Measurements from ENCODE around the gene CHI3L1.

The CHI3L1 gene

DNA sequence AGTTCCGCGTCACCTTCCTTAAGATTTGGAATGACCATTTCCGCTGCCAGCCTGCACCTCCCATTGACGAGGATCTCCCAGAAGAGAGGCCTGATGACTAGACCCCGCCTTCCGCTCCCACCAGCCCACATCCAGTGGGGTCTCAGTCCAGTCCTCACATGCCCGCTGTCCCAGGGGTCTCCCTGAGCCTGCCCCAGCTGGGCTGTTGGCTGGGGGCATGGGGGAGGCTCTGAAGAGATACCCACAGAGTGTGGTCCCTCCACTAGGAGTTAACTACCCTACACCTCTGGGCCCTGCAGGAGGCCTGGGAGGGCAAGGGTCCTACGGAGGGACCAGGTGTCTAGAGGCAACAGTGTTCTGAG, 20.7 kb downstream of the CHI3L1 start:
- H4K20me1 ChIP-seq (ENCODE audit: insufficient read depth) = no peaks in the 10 kb centered on the region
- H3K79me2 ChIP-seq (ENCODE audit: insufficient read depth, low read depth) = no peaks in the 10 kb centered on the region
- no peak overlapping the region for H2AFZ ChIP-seq (ENCODE audit: low read depth)
- H3K4me3 ChIP-seq (IDR thresholded peaks at IDR 0.05; ENCODE audit: insufficient read depth, low read depth, low read length) = no peak overlapping the region
- no peak overlapping the region for H3K27ac ChIP-seq
- no peaks in the 10 kb centered on the region for H3K36me3 ChIP-seq (ENCODE audit: insufficient read depth)
- H3K4me1 ChIP-seq (ENCODE audit: low read depth, poor library complexity, severe bottlenecking) = no peaks in the 10 kb centered on the region
- no peak overlapping the region for H3K9ac ChIP-seq
- TF ChIP-seq, protein P1, sequence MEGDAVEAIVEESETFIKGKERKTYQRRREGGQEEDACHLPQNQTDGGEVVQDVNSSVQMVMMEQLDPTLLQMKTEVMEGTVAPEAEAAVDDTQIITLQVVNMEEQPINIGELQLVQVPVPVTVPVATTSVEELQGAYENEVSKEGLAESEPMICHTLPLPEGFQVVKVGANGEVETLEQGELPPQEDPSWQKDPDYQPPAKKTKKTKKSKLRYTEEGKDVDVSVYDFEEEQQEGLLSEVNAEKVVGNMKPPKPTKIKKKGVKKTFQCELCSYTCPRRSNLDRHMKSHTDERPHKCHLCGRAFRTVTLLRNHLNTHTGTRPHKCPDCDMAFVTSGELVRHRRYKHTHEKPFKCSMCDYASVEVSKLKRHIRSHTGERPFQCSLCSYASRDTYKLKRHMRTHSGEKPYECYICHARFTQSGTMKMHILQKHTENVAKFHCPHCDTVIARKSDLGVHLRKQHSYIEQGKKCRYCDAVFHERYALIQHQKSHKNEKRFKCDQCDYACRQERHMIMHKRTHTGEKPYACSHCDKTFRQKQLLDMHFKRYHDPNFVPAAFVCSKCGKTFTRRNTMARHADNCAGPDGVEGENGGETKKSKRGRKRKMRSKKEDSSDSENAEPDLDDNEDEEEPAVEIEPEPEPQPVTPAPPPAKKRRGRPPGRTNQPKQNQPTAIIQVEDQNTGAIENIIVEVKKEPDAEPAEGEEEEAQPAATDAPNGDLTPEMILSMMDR (conservative IDR thresholded peaks at IDR 0.05; ENCODE audit: low read depth, low read length) = no peak
- H3K27me3 ChIP-seq (ENCODE audit: insufficient read depth, low read depth) = peaks cover 23% of the 10 kb centered on the region
- no peak overlapping the region for H3K4me2 ChIP-seq

DNA sequence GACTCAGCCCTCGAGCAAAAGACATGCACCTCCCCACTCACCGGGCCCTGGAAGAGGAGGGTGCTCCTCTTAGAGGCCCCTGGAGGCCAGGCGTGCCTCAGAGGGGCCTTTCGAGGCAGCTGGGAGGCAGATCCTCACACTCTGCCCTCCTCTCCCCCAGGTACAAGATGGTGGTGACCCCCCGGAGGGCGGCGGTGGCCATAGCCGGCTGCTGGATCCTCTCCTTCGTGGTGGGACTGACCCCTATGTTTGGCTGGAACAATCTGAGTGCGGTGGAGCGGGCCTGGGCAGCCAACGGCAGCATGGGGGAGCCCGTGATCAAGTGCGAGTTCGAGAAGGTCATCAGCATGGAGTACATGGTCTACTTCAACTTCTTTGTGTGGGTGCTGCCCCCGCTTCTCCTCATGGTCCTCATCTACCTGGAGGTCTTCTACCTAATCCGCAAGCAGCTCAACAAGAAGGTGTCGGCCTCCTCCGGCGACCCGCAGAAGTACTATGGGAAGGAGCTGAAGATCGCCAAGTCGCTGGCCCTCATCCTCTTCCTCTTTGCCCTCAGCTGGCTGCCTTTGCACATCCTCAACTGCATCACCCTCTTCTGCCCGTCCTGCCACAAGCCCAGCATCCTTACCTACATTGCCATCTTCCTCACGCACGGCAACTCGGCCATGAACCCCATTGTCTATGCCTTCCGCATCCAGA, 21.3 kb downstream of the CHI3L1 start:
- H2AFZ ChIP-seq (ENCODE audit: low read depth) = no peak overlapping the region
- H3K4me1 ChIP-seq (ENCODE audit: low read depth, poor library complexity, severe bottlenecking) = no peaks in the 10 kb centered on the region
- no peak overlapping the region for H3K27ac ChIP-seq
- TF ChIP-seq, protein P1 (conservative IDR thresholded peaks at IDR 0.05; ENCODE audit: low read depth, low read length) = no peak
- H3K4me3 ChIP-seq (IDR thresholded peaks at IDR 0.05; ENCODE audit: insufficient read depth, low read depth, low read length) = no peak overlapping the region
- H3K9ac ChIP-seq = no peak overlapping the region
- H3K27me3 ChIP-seq (ENCODE audit: insufficient read depth, low read depth) = peaks cover 24% of the 10 kb centered on the region
- no peaks in the 10 kb centered on the region for H4K20me1 ChIP-seq (ENCODE audit: insufficient read depth)
- no peaks in the 10 kb centered on the region for H3K79me2 ChIP-seq (ENCODE audit: insufficient read depth, low read depth)
- no peaks in the 10 kb centered on the region for H3K36me3 ChIP-seq (ENCODE audit: insufficient read depth)
- H3K4me2 ChIP-seq = no peak overlapping the region

DNA sequence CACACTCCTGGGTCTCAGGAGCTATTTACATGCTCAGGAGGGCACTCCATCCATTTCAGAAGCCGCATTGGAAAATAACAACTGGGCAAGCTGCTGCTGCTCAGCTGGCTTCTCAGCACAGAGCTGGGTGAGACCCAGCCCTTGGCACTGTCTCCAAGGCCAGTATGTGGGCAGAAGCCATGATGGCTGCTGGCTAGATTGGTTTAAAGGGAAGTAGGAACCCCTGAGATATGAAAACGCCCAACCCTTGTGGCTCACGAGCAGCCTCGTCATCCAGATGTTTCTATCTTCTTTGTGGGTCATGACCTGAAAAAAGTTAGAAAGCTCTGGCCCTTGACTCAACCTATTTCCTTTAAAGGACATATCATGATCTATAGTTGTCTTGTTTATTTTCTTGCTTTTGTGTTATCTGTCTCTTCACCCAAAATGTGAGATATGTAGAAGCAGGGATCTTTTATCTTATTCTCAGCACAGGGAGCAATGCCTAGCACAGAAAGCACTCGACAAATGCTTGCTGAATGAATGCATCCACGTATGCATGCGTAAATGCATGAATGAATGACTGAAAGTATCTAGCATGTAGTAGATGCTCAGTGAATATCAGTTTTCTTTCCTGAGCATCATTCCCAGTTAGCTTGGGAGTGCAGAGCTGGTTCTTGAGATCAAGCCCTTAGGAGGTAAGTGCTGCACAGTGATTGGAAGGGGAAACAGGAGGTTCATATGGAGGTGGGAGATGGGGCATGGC, 22.4 kb downstream of the CHI3L1 start:
- TF ChIP-seq, protein P1 (conservative IDR thresholded peaks at IDR 0.05; ENCODE audit: low read depth, low read length) = no peak

DNA sequence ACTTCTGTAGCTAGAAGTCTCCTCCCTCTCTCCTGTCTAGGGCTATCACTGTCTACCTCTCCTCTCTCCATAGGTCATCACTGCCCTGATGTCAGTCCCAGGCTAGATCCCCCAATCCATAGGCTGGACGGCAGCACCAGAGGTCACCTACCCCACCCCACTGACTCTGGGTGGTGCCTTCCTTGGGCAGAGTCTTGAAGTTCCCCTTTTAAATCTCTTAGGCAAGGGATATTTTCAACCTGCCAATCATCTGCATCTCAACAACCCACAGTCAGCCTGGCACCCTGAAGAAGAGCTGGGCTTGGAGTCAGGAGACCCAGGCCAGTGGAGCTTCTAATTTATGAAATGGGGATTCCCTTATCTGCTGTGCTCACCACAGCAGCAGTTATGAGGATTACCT, 24.1 kb downstream of the CHI3L1 start:
- Histone ChIP-seq H3K27me3 (ENCODE audit: insufficient read depth, low read depth) (peaks cover 24% of the 10 kb centered on the region), H3K4me3 (IDR thresholded peaks at IDR 0.05; ENCODE audit: insufficient read depth, low read depth, low read length) (no peak overlapping the region), H3K4me1 (ENCODE audit: low read depth, poor library complexity, severe bottlenecking) (no peaks in the 10 kb centered on the region), H3K36me3 (ENCODE audit: insufficient read depth) (no peaks in the 10 kb centered on the region), H3K4me2 (no peak overlapping the region), H3K27ac (no peak overlapping the region), H4K20me1 (ENCODE audit: insufficient read depth) (no peaks in the 10 kb centered on the region), H3K9ac (no peak overlapping the region), H2AFZ (ENCODE audit: low read depth) (no peak overlapping the region), H3K79me2 (ENCODE audit: insufficient read depth, low read depth) (no peaks in the 10 kb centered on the region)
- TF ChIP-seq, protein P1 (conservative IDR thresholded peaks at IDR 0.05; ENCODE audit: low read depth, low read length) = no peak

More for the DNA sequence above, 22.4 kb downstream of the CHI3L1 start:
- H3K79me2 ChIP-seq (ENCODE audit: insufficient read depth, low read depth) = no peaks in the 10 kb centered on the region
- no peaks in the 10 kb centered on the region for H3K4me1 ChIP-seq (ENCODE audit: low read depth, poor library complexity, severe bottlenecking)
- H4K20me1 ChIP-seq (ENCODE audit: insufficient read depth) = no peaks in the 10 kb centered on the region
- peaks cover 24% of the 10 kb centered on the region for H3K27me3 ChIP-seq (ENCODE audit: insufficient read depth, low read depth)
- no peak overlapping the region for H3K4me2 ChIP-seq
- H3K9ac ChIP-seq = no peak overlapping the region
- H3K36me3 ChIP-seq (ENCODE audit: insufficient read depth) = no peaks in the 10 kb centered on the region
- no peak overlapping the region for H3K4me3 ChIP-seq (IDR thresholded peaks at IDR 0.05; ENCODE audit: insufficient read depth, low read depth, low read length)
- no peak overlapping the region for H3K27ac ChIP-seq
- no peak overlapping the region for H2AFZ ChIP-seq (ENCODE audit: low read depth)
